WTC11 (cell line): ENCODE data around the gene GRID2. TPM values are rescaled to one million over a fixed set of nuclear protein-coding genes. Genes with fewer than 3 reads are reported as not detected.

ENCODE experiments used
- ATAC-seq: fragments of 200-7000 bp; cut with Tn5 transposase; 2 replicates; pipeline ENCODE4 v1.10.0; 2021; ENCODE audit warnings: mild to moderate bottlenecking, moderate library complexity
- CTCF ChIA-PET: fragments of 300-600 bp; sonication (Branson Sonifier 250); formaldehyde crosslinking; loops from one replicate; lab custom pipeline; 2021; ENCODE audit warnings: antibody characterized with exemption; lab: Charles Lee
- POLR2A ChIA-PET: fragments of 350-600 bp; sonication (Branson Sonifier 250); formaldehyde crosslinking; loops from one replicate; lab custom pipeline; 2021; ENCODE audit warnings: antibody characterized with exemption; lab: Charles Lee
- DNase-seq: peaks from one replicate; pipeline ENCODE4 v3.0.0; 2021; ENCODE audit warnings: low spot score
- H3K27ac Mint-ChIP-seq: 2 replicates; pipeline ENCODE4 v1.8.0; 2021; ENCODE audit warnings: mixed read lengths
- H3K27me3 Mint-ChIP-seq: 2 replicates; pipeline ENCODE4 v1.8.0; 2021; ENCODE audit warnings: low read depth, mild to moderate bottlenecking, moderate library complexity, mixed read lengths
- H3K36me3 Mint-ChIP-seq: 2 replicates; pipeline ENCODE4 v1.8.0; 2021; ENCODE audit warnings: mixed read lengths
- H3K4me1 Mint-ChIP-seq: 2 replicates; pipeline ENCODE4 v1.8.0; 2022; ENCODE audit warnings: mixed read lengths
- H3K4me3 Mint-ChIP-seq: 2 replicates; pipeline ENCODE4 v1.8.0; 2021; ENCODE audit warnings: mild to moderate bottlenecking, moderate library complexity, mixed read lengths
- H3K9me3 Mint-ChIP-seq: 2 replicates; pipeline ENCODE4 v1.8.0; 2021; ENCODE audit warnings: mixed read lengths
- ATF3 ChIP-seq: sonication (generic); formaldehyde crosslinking; conservative IDR thresholded peaks from 2 replicates; pipeline ENCODE4 v1.8.1; 2022; ENCODE audit warnings: mild to moderate bottlenecking, missing genetic modification reagents
- ESRRA ChIP-seq: sonication (generic); formaldehyde crosslinking; IDR thresholded peaks from 2 replicates; pipeline ENCODE4 v1.8.1; 2022; ENCODE audit warnings: mild to moderate bottlenecking, missing genetic modification reagents, borderline replicate concordance
- IRF2 ChIP-seq: sonication (generic); formaldehyde crosslinking; IDR thresholded peaks from 2 replicates; pipeline ENCODE4 v1.8.0; 2022; ENCODE audit warnings: low read depth, missing genetic modification reagents, borderline replicate concordance
- JAZF1 ChIP-seq: fragments of 250-450 bp; sonication (Bioruptor Pico); IDR thresholded peaks from 2 replicates; pipeline ENCODE4 v1.9.0; 2021; ENCODE audit warnings: moderate library complexity, mild to moderate bottlenecking, inconsistent platforms
- KAT7 ChIP-seq: sonication (generic); formaldehyde crosslinking; IDR thresholded peaks from 2 replicates; pipeline ENCODE4 v1.8.1; 2023; ENCODE audit warnings: missing genetic modification reagents, mild to moderate bottlenecking, borderline replicate concordance
- OVOL2 ChIP-seq: fragments of 250-450 bp; sonication (Bioruptor Pico); IDR thresholded peaks from 2 replicates; pipeline ENCODE4 v1.9.0; 2021; ENCODE audit warnings: mild to moderate bottlenecking, borderline replicate concordance
- RORB ChIP-seq: fragments of 250-450 bp; sonication (Bioruptor Pico); IDR thresholded peaks from 2 replicates; pipeline ENCODE4 v1.9.0; 2021; ENCODE audit warnings: mild to moderate bottlenecking
- SMAD4 ChIP-seq: sonication (generic); formaldehyde crosslinking; IDR thresholded peaks from 2 replicates; pipeline ENCODE4 v1.8.0; 2022; ENCODE audit warnings: mild to moderate bottlenecking, missing genetic modification reagents
- STAT6 ChIP-seq: sonication (generic); formaldehyde crosslinking; conservative IDR thresholded peaks from 2 replicates; pipeline ENCODE4 v1.8.1; 2023; ENCODE audit warnings: mild to moderate bottlenecking, low read depth, missing genetic modification reagents, moderate library complexity
- TCF7 ChIP-seq: sonication (generic); formaldehyde crosslinking; IDR thresholded peaks from 2 replicates; pipeline ENCODE4 v1.8.0; 2022; ENCODE audit warnings: mild to moderate bottlenecking, low read depth, missing genetic modification reagents, moderate library complexity
- TEAD4 ChIP-seq: sonication (generic); formaldehyde crosslinking; IDR thresholded peaks from 2 replicates; pipeline ENCODE4 v1.8.0; 2022; ENCODE audit warnings: mild to moderate bottlenecking, missing genetic modification reagents
- ZBTB43 ChIP-seq: sonication (generic); formaldehyde crosslinking; IDR thresholded peaks from 2 replicates; pipeline ENCODE4 v1.8.1; 2023; ENCODE audit warnings: mild to moderate bottlenecking, missing genetic modification reagents
- ZMAT4 ChIP-seq: fragments of 250-450 bp; sonication (Bioruptor Pico); IDR thresholded peaks from 2 replicates; pipeline ENCODE4 v1.9.0; 2021; ENCODE audit warnings: mild to moderate bottlenecking
- ZNF138 ChIP-seq: sonication (generic); formaldehyde crosslinking; conservative IDR thresholded peaks from 2 replicates; pipeline ENCODE4 v1.8.1; 2022; ENCODE audit warnings: mild to moderate bottlenecking, moderate library complexity, missing genetic modification reagents
- ZNF317 ChIP-seq: sonication (generic); formaldehyde crosslinking; IDR thresholded peaks from 2 replicates; pipeline ENCODE4 v1.8.1; 2023; ENCODE audit warnings: low read depth, mild to moderate bottlenecking, moderate library complexity, missing genetic modification reagents, borderline replicate concordance
- ZNF416 ChIP-seq: fragments of 250-450 bp; sonication (Bioruptor Pico); IDR thresholded peaks from 2 replicates; pipeline ENCODE4 v1.9.0; 2021; ENCODE audit warnings: mild to moderate bottlenecking, inconsistent platforms
- ZNF671 ChIP-seq: fragments of 250-450 bp; sonication (Bioruptor Pico); IDR thresholded peaks from 2 replicates; pipeline ENCODE4 v1.8.0; 2021; ENCODE audit warnings: mild to moderate bottlenecking
- total RNA-seq: library from RNA; stranded (reverse); gene quantifications from 3 replicates; pipeline ENCODE4 v1.2.3, GENCODE V29; 2021
- TF ChIP-seq, protein P1 (sequence below): fragments of 250-450 bp; sonication (Bioruptor Pico); IDR thresholded peaks from 2 replicates; pipeline ENCODE4 v1.9.0; 2021; ENCODE audit warnings: mild to moderate bottlenecking, borderline replicate concordance
- TF ChIP-seq, protein P2 (sequence below): fragments of 250-450 bp; sonication (Bioruptor Pico); IDR thresholded peaks from 2 replicates; pipeline ENCODE4 v1.9.0; 2021; ENCODE audit warnings: mild to moderate bottlenecking
- TF ChIP-seq, protein P3 (sequence below): sonication (generic); formaldehyde crosslinking; IDR thresholded peaks from 2 replicates; pipeline ENCODE4 v1.8.1; 2022; ENCODE audit warnings: missing genetic modification reagents, borderline replicate concordance

GRID2 gene
- total RNA-seq, 1 experiment from 2014 or later, result 26.8 TPM

GRCh38 chr4:92872604-92873003, 568.8 kb downstream of the GRID2 start (continued):
- TF ChIP-seq, protein P1, sequence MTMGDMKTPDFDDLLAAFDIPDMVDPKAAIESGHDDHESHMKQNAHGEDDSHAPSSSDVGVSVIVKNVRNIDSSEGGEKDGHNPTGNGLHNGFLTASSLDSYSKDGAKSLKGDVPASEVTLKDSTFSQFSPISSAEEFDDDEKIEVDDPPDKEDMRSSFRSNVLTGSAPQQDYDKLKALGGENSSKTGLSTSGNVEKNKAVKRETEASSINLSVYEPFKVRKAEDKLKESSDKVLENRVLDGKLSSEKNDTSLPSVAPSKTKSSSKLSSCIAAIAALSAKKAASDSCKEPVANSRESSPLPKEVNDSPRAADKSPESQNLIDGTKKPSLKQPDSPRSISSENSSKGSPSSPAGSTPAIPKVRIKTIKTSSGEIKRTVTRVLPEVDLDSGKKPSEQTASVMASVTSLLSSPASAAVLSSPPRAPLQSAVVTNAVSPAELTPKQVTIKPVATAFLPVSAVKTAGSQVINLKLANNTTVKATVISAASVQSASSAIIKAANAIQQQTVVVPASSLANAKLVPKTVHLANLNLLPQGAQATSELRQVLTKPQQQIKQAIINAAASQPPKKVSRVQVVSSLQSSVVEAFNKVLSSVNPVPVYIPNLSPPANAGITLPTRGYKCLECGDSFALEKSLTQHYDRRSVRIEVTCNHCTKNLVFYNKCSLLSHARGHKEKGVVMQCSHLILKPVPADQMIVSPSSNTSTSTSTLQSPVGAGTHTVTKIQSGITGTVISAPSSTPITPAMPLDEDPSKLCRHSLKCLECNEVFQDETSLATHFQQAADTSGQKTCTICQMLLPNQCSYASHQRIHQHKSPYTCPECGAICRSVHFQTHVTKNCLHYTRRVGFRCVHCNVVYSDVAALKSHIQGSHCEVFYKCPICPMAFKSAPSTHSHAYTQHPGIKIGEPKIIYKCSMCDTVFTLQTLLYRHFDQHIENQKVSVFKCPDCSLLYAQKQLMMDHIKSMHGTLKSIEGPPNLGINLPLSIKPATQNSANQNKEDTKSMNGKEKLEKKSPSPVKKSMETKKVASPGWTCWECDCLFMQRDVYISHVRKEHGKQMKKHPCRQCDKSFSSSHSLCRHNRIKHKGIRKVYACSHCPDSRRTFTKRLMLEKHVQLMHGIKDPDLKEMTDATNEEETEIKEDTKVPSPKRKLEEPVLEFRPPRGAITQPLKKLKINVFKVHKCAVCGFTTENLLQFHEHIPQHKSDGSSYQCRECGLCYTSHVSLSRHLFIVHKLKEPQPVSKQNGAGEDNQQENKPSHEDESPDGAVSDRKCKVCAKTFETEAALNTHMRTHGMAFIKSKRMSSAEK (CRISPR knock-in tag), result no peak
- TF ChIP-seq ZNF138 (CRISPR knock-in tag), result no peak
- no peak for TF ChIP-seq TCF7 (CRISPR knock-in tag)

DNA sequence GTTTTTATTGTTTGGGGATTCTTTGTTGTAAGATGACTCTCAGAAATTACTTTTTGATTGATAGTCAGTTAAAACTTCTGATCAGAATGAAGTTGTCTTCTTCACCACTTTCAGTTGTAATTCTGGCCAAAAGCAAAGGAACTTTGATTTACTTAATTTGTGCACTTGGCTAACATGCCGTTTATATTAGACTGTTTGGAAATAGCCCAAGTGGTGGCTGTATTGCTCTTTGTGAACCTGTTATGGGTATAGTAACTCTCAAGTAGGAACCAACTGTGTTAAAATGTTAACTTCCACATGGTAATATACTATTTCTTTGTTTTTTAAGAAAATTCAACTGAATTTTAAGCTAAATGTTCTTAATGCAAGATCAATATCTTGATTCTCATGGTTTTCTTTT, 581.9 kb downstream of the GRID2 start:
- TF ChIP-seq TEAD4, result no peak
- TF ChIP-seq RORB (CRISPR knock-in tag), result no peak
- no peak for TF ChIP-seq STAT6 (CRISPR knock-in tag)
- H3K4me1 Mint-ChIP-seq, result peaks cover 7% of the 10 kb centered on the region; the same call in 1 of the 2 replicates
- CTCF ChIA-PET, result no interaction called here
- H3K27ac Mint-ChIP-seq, result no peak overlapping the region
- no peak overlapping the region for H3K4me3 Mint-ChIP-seq
- no peak for DNase-seq
- no peaks in the 10 kb centered on the region for H3K27me3 Mint-ChIP-seq
- ATAC-seq, result no peak
- 0 out of 2 replicates have a peak, but pooled peaks cover 6% of the 10 kb centered on the region for H3K36me3 Mint-ChIP-seq
- POLR2A ChIA-PET, result no interaction called here
- H3K9me3 Mint-ChIP-seq, result peaks cover 5% of the 10 kb centered on the region

DNA sequence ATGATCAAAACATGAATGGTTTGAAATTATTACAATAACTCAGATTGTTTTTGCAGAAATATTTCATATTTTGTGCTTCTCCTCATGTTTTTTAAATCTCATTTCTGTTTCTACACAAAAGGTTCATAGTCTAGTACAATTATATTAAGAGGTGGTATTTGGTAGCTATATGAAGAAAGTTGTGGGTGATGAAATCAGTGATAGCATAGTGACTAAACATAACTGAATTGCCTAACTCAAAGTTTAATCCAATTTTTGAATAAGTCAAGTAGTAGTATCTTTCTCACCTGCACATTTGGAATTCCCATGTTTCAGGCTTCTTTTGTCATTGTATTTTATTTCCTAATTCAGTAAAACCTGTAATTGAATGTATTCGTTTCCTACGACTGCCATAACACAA, 648.7 kb downstream of the GRID2 start:
- Mint-ChIP-seq H3K4me3 (no peak overlapping the region), H3K27ac (no peak overlapping the region; the same call in 1 of the 2 replicates)
- TF ChIP-seq ZNF317 (CRISPR knock-in tag) (no peak), JAZF1 (CRISPR knock-in tag) (no peak), TEAD4 (no peak), IRF2 (no peak), RORB (CRISPR knock-in tag) (no peak), ZBTB43 (CRISPR knock-in tag) (no peak), KAT7 (CRISPR knock-in tag) (no peak), ATF3 (CRISPR knock-in tag) (no peak), OVOL2 (CRISPR knock-in tag) (no peak), ZNF671 (CRISPR knock-in tag) (no peak), SMAD4 (CRISPR knock-in tag) (no peak), ZMAT4 (CRISPR knock-in tag) (no peak), ZNF416 (CRISPR knock-in tag) (no peak), ESRRA (CRISPR knock-in tag) (no peak)
- TF ChIP-seq, protein P2, sequence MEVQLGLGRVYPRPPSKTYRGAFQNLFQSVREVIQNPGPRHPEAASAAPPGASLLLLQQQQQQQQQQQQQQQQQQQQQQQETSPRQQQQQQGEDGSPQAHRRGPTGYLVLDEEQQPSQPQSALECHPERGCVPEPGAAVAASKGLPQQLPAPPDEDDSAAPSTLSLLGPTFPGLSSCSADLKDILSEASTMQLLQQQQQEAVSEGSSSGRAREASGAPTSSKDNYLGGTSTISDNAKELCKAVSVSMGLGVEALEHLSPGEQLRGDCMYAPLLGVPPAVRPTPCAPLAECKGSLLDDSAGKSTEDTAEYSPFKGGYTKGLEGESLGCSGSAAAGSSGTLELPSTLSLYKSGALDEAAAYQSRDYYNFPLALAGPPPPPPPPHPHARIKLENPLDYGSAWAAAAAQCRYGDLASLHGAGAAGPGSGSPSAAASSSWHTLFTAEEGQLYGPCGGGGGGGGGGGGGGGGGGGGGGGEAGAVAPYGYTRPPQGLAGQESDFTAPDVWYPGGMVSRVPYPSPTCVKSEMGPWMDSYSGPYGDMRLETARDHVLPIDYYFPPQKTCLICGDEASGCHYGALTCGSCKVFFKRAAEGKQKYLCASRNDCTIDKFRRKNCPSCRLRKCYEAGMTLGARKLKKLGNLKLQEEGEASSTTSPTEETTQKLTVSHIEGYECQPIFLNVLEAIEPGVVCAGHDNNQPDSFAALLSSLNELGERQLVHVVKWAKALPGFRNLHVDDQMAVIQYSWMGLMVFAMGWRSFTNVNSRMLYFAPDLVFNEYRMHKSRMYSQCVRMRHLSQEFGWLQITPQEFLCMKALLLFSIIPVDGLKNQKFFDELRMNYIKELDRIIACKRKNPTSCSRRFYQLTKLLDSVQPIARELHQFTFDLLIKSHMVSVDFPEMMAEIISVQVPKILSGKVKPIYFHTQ (CRISPR knock-in tag), result no peak
- TF ChIP-seq, protein P3, sequence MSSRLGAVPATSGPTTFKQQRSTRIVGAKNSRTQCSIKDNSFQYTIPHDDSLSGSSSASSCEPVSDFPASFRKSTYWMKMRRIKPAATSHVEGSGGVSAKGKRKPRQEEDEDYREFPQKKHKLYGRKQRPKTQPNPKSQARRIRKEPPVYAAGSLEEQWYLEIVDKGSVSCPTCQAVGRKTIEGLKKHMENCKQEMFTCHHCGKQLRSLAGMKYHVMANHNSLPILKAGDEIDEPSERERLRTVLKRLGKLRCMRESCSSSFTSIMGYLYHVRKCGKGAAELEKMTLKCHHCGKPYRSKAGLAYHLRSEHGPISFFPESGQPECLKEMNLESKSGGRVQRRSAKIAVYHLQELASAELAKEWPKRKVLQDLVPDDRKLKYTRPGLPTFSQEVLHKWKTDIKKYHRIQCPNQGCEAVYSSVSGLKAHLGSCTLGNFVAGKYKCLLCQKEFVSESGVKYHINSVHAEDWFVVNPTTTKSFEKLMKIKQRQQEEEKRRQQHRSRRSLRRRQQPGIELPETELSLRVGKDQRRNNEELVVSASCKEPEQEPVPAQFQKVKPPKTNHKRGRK, result no peak

More for the DNA sequence above, 648.7 kb downstream of the GRID2 start:
- ChIA-PET CTCF (no interaction called here), POLR2A (no interaction called here)
- ATAC-seq (no peak), DNase-seq (no peak)
- H3K4me1 Mint-ChIP-seq, result no peaks in the 10 kb centered on the region
- no peaks in the 10 kb centered on the region for H3K36me3 Mint-ChIP-seq
- H3K9me3 Mint-ChIP-seq, result no peaks in the 10 kb centered on the region
- H3K27me3 Mint-ChIP-seq, result no peaks in the 10 kb centered on the region
